B cell (primary cell): Measurements from ENCODE around the gene ASPSCR1. TPM values are rescaled to one million over a fixed set of nuclear protein-coding genes. Genes with fewer than 3 reads are reported as not detected.

Experiments
- ATAC-seq: fragments of 200-7000 bp; cut with Tn5 transposase; one replicate; pipeline ENCODE4 v1.10.0; 2021; ENCODE audit warnings: low read depth, mild to moderate bottlenecking, moderate number of reproducible peaks, moderate library complexity
- CTCF ChIA-PET: fragments of 350-600 bp; sonication (Branson Sonifier 250); formaldehyde crosslinking; loops from one replicate; lab custom pipeline; 2021; ENCODE audit warnings: antibody characterized with exemption, inconsistent platforms; lab: Charles Lee
- POLR2A ChIA-PET: fragments of 350-600 bp; sonication (Branson Sonifier 250); formaldehyde crosslinking; loops from one replicate; lab custom pipeline; 2021; ENCODE audit warnings: antibody characterized with exemption; lab: Charles Lee
- DNase-seq: peaks from one replicate; pipeline ENCODE4 v3.0.0; 2013
- H2AFZ ChIP-seq: 2 replicates; pipeline ENCODE4 v1.6.1; 2012; ENCODE audit warnings: mild to moderate bottlenecking, low read depth, low read length; ENCODE audit not compliant: insufficient read depth, poor library complexity, severe bottlenecking
- H3K27ac ChIP-seq, 2 donors: 1 replicate in 1 of 2; 2 replicates in 1 of 2; pipeline ENCODE4 v1.5.1; 2012 to 2013; ENCODE audit warnings: low read length in 2 of 2, mild to moderate bottlenecking in 2 of 2, moderate library complexity in 1 of 2
- H3K27me3 ChIP-seq, 4 experiments: fragments of 200-600 bp in 1 of 4; sonication (generic) in 1 of 4; replicated peaks in 1 of 4; 1 replicate in 2 of 4; 2 replicates in 2 of 4; pipeline versions ENCODE4 v1.6.1 to v1.7.0; 2013 to 2016; ENCODE audit warnings: low read length in 3 of 4, mild to moderate bottlenecking in 2 of 4, mixed read lengths in 1 of 4, moderate library complexity in 1 of 4; ENCODE audit not compliant: insufficient read depth in 4 of 4, control insufficient read depth in 3 of 4; ENCODE audit errors: control extremely low read depth in 1 of 4
- H3K36me3 ChIP-seq, 2 experiments: replicated peaks in 1 of 2; 1 replicate in 1 of 2; 2 replicates in 1 of 2; pipeline versions ENCODE4 v1.6.1 to v1.7.1; 2013; ENCODE audit warnings: low read length in 1 of 2; ENCODE audit not compliant: insufficient read depth in 2 of 2, control insufficient read depth in 1 of 2; ENCODE audit errors: control extremely low read depth in 1 of 2, extremely low read depth in 1 of 2
- H3K4me1 ChIP-seq, 2 donors: fragments of 200-600 bp in 1 of 2; sonication (generic) in 1 of 2; 1 replicate in 1 of 2; 2 replicates in 1 of 2; pipeline versions ENCODE4 v1.5.1 to v1.6.1; 2013 to 2017; ENCODE audit warnings: low read length in 2 of 2; ENCODE audit not compliant: control insufficient read depth in 2 of 2, insufficient read depth in 2 of 2
- H3K4me2 ChIP-seq: replicated peaks from 2 replicates; pipeline ENCODE3; 2012; ENCODE audit warnings: mild to moderate bottlenecking, low read depth, low read length; ENCODE audit not compliant: poor library complexity, severe bottlenecking
- H3K4me3 ChIP-seq, 5 experiments: fragments of 200-600 bp in 1 of 5; sonication (generic) in 1 of 5; 1 replicate in 3 of 5; 2 replicates in 2 of 5; pipeline versions ENCODE4 v1.5.1 to v1.7.0; 2011 to 2016; ENCODE audit warnings: low read length in 4 of 5, mild to moderate bottlenecking in 4 of 5, low read depth in 2 of 5, control low read depth in 1 of 5, moderate library complexity in 1 of 5; ENCODE audit not compliant: insufficient read depth in 1 of 5; ENCODE audit errors: control extremely low read depth in 1 of 5, extremely low read depth in 1 of 5
- H3K79me2 ChIP-seq: fragments of 200-600 bp; sonication (generic); one replicate; pipeline ENCODE4 v1.6.0; 2016; ENCODE audit warnings: low read length; ENCODE audit not compliant: control insufficient read depth, insufficient read depth
- H3K9ac ChIP-seq: fragments of 200-600 bp; sonication (generic); 2 replicates; pipeline ENCODE4 v1.6.1; 2017; ENCODE audit warnings: mild to moderate bottlenecking, low read length, moderate library complexity
- H3K9me3 ChIP-seq, 3 donors: one replicate each; pipeline versions ENCODE4 v1.6.1 to v1.7.1; 2013; ENCODE audit warnings: low read length in 2 of 3; ENCODE audit not compliant: control insufficient read depth in 2 of 3, insufficient read depth in 1 of 3; ENCODE audit errors: control extremely low read depth in 1 of 3
- H4K20me1 ChIP-seq: 2 replicates; pipeline ENCODE4 v1.6.0; 2012; ENCODE audit warnings: mild to moderate bottlenecking, low read length; ENCODE audit not compliant: insufficient read depth, control insufficient read depth, poor library complexity, severe bottlenecking
- H3K27ac Mint-ChIP-seq: one replicate; pipeline ENCODE4 v1.8.0; 2021; ENCODE audit warnings: mixed read lengths
- H3K27me3 Mint-ChIP-seq: one replicate; pipeline ENCODE4 v1.8.0; 2021; ENCODE audit warnings: mixed read lengths
- H3K4me1 Mint-ChIP-seq: one replicate; pipeline ENCODE4 v1.8.0; 2021; ENCODE audit warnings: mixed read lengths
- H3K4me3 Mint-ChIP-seq: one replicate; pipeline ENCODE4 v1.8.0; 2021; ENCODE audit warnings: mixed read lengths
- H3K9me3 Mint-ChIP-seq: one replicate; pipeline ENCODE4 v1.8.0; 2022; ENCODE audit warnings: mixed read lengths; ENCODE audit not compliant: insufficient read depth
- EZH2 ChIP-seq: IDR thresholded peaks from 2 replicates; pipeline ENCODE4 v1.6.1; 2012; ENCODE audit warnings: borderline replicate concordance, low read depth, mild to moderate bottlenecking, moderate library complexity, low read length; ENCODE audit not compliant: insufficient read depth, poor library complexity, severe bottlenecking
- WGBS: methylation state at CpG from one replicate; pipeline ENCODE4 v1.1.5; 2013; ENCODE audit warnings: missing lambda C conversion rate; ENCODE audit not compliant: insufficient coverage; 5-methylcytosine and 5-hydroxymethylcytosine counted together
- intact Hi-C: fragments of 100-400 bp; cut with micrococcal nuclease; formaldehyde crosslinking; loops from one replicate; pipeline ENCODE4 v1.10.0; 2022
- polyA plus RNA-seq: library from polyadenylated mRNA; depleted of rRNA; stranded (reverse); fragments of >200 nt; gene quantifications from 2 replicates; pipeline ENCODE4 v1.2.3, GENCODE V29; 2012
- total RNA-seq, 2 donors: library from RNA; stranded (reverse); fragments of 120-200 nt in 1 of 2; gene quantifications; 1 replicate in 1 of 2; 2 replicates in 1 of 2; pipeline versions ENCODE4 v1.2.3 to v1.2.4, GENCODE V29; 2013 to 2022
- TF ChIP-seq, protein P1 (sequence below): fragments of 200-600 bp; IDR thresholded peaks from one replicate; pipeline ENCODE4 v1.8.0; 2022; ENCODE audit warnings: antibody characterized with exemption, mild to moderate bottlenecking

The ASPSCR1 gene
- total and polyA plus RNA-seq, 2 donors (not counting 1 experiment from before 2014, with no cell fraction given): 34.0 to 46.7 TPM

DNA sequence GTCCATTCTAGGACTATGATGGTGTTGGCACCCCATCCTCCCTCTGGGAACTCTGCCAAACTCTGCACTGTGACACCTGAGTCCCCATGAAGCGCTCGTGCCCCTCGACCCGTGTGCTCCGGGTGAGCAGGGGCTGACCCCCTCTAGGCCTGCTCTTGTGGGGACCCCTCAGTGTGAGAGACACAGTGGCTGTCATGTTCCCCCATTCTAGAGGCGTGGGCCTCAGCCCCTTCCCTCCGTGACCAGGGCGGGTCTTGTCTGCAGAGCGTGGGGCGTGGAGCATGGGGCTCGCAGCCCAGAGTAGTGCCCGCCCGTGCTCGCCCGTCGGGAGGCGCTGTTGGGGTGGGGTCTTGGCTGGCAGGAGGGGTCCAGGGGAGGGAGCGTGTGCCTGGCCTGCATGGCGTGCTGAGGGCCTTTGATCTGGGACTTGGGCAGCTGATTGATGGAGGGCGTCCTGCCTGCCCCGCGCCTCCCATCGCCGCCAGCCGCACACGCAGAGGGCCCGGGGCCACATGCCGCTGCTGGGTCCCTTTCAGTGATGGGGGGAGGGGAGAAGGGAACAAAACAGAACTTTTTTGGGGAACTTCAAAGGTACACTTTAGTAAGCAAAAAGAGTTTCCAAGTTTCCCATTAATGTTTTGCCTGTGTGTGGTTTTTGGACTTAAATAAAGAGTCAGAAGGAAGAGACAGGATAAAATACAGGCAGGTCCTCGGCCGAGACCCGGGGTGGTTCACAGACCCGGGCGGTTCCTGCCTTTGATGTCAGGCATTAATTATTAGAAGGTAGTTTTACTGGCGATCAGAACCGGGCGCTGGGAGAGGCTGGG is 22.8 kb downstream of the ASPSCR1 start:
- WGBS: 94% methylated on average over 35 of the region's 36 CpGs
- H3K36me3 ChIP-seq: peaks cover 0 to under 1% of the 10 kb centered on the region in 2 experiments
- H3K27me3 ChIP-seq: no peaks in the 10 kb centered on the region
- H3K4me2 ChIP-seq: no peak overlapping the region
- no peak overlapping the region for H3K9ac ChIP-seq
- no peak overlapping the region for H2AFZ ChIP-seq
- no peaks in the 10 kb centered on the region for H3K9me3 Mint-ChIP-seq
- no peak overlapping the region for H3K4me3 Mint-ChIP-seq
- H3K4me3 ChIP-seq: no peak overlapping the region
- H3K27ac Mint-ChIP-seq: no peak overlapping the region
- no peaks in the 10 kb centered on the region for H3K4me1 Mint-ChIP-seq
- ATAC-seq (no peak), DNase-seq (no peak)
- H3K4me1 ChIP-seq: no peaks in the 10 kb centered on the region
- H3K79me2 ChIP-seq: peaks cover 3% of the 10 kb centered on the region
- no peaks in the 10 kb centered on the region for H3K9me3 ChIP-seq
- intact Hi-C loops: no loop called here
- POLR2A ChIA-PET: no interaction called here
- no peaks in the 10 kb centered on the region for H3K27me3 Mint-ChIP-seq
- TF ChIP-seq, protein P1, sequence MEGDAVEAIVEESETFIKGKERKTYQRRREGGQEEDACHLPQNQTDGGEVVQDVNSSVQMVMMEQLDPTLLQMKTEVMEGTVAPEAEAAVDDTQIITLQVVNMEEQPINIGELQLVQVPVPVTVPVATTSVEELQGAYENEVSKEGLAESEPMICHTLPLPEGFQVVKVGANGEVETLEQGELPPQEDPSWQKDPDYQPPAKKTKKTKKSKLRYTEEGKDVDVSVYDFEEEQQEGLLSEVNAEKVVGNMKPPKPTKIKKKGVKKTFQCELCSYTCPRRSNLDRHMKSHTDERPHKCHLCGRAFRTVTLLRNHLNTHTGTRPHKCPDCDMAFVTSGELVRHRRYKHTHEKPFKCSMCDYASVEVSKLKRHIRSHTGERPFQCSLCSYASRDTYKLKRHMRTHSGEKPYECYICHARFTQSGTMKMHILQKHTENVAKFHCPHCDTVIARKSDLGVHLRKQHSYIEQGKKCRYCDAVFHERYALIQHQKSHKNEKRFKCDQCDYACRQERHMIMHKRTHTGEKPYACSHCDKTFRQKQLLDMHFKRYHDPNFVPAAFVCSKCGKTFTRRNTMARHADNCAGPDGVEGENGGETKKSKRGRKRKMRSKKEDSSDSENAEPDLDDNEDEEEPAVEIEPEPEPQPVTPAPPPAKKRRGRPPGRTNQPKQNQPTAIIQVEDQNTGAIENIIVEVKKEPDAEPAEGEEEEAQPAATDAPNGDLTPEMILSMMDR: no peak
- no peak for TF ChIP-seq EZH2
- peaks cover 7% of the 10 kb centered on the region for H4K20me1 ChIP-seq
- CTCF ChIA-PET: no interaction called here
- H3K27ac ChIP-seq: no peak overlapping the region

DNA sequence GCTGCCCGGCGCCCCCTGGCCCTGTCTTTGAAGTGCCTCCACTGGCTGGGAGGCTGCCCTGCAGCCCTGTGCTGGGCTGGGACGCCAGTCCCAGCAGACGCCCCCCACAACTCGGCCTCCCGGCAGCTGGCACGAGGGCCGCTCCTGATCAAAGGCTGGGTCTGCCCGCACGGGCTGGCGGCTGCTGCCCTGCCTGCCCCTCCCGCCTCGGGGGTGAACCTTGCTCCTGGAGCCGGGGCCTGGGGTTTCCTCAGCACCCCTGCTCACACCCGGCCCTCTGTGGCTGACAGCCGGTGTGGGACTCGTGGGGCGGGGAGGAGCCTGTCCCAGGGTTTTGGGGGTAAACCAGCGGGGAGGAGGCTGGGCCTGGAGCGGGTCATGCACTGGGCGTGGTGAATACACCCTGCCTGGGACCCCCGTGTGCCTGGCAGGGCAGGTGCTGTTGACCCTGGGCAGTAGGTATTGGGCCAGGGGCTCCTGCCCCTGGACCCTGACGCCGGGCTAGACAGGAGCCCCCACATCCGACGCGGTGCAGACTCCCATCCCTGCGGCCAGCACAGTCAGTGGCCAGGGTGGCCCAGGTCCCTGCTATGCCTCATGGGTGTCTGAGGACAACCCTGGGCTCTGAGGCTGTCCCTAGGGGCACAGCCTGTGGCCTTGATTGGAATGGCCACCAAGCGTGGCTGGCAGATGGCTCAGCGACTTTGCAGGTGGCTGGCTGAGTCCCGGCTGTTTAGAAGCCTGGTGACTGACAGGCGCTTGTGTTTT is 23.6 kb downstream of the ASPSCR1 start:
- Histone ChIP-seq H2AFZ (no peak overlapping the region), H3K9ac (no peak overlapping the region), H3K27ac (no peak overlapping the region), H3K27me3 (no peaks in the 10 kb centered on the region), H3K4me2 (no peak overlapping the region), H3K4me1 (no peaks in the 10 kb centered on the region), H3K9me3 (no peaks in the 10 kb centered on the region), H3K4me3 (no peak overlapping the region), H3K36me3 (peaks cover 0 to 2% of the 10 kb centered on the region in 2 experiments), H4K20me1 (peaks cover 7% of the 10 kb centered on the region), H3K79me2 (peaks cover 3% of the 10 kb centered on the region)
- 82% methylated on average over 32 of the region's 32 CpGs for WGBS
- DNase-seq: no peak
- ChIA-PET POLR2A (no interaction called here), CTCF (no interaction called here)
- no peaks in the 10 kb centered on the region for H3K4me1 Mint-ChIP-seq
- H3K9me3 Mint-ChIP-seq: no peaks in the 10 kb centered on the region
- H3K27me3 Mint-ChIP-seq: no peaks in the 10 kb centered on the region
- no peak overlapping the region for H3K4me3 Mint-ChIP-seq
- intact Hi-C loops: no loop called here
- ATAC-seq: no peak
- H3K27ac Mint-ChIP-seq: no peak overlapping the region
- no peak for TF ChIP-seq EZH2
- TF ChIP-seq, protein P1: no peak
